Measurements from ENCODE around the gene WHAMM. TPM values are rescaled to one million over a fixed set of nuclear protein-coding genes. Genes with fewer than 3 reads are reported as not detected.

Gene WHAMM
- total RNA-seq, 8 experiments from 2014 or later: 2.2 to 6.6 (median 4.6) TPM

- Histone ChIP-seq H3K4me1 (replicated peaks in 1 of 2) (no peaks in the 10 kb centered on the region), H3K27ac (no peak overlapping the region), H3K4me3 (no peak overlapping the region)
- 46 to 100% (median 100%) methylated on average over 1 to 2 of the region's 2 CpGs; no CpG with 5 or more reads in 3 of the 10 experiments for WGBS, 10 experiments
- in situ Hi-C loops (cut with MboI; ENCODE audit: low pct_unique_long_range_greater_than_20kb in 2 of 9, low sequenced_read_pairs in 9 of 9, unreplicated experiment in 9 of 9): no loop called here
- ATAC-seq (replicated peaks in 6 of 8): no peak
Measured at GRCh38 chr15:82788496-82788895, 20.9 kb upstream of the WHAMM start.

- no peak overlapping the region for H3K4me3 ChIP-seq
- H3K4me1 ChIP-seq (replicated peaks in 1 of 2): no peaks in the 10 kb centered on the region
- no peak overlapping the region for H3K27ac ChIP-seq
- no peak for ATAC-seq (replicated peaks in 6 of 8)
- in situ Hi-C loops (cut with MboI; ENCODE audit: low pct_unique_long_range_greater_than_20kb in 2 of 9, low sequenced_read_pairs in 9 of 9, unreplicated experiment in 9 of 9): no loop called here
- 60 to 100% (median 88%) methylated on average over 1 of the region's 1 CpG; no CpG with 5 or more reads in 5 of the 10 experiments for WGBS, 10 experiments
Measured at GRCh38 chr15:82789491-82789890, 19.9 kb upstream of the WHAMM start.

GRCh38 chr15:82790321-82790720 is 19.1 kb upstream of the WHAMM start:
- H3K4me1 ChIP-seq (replicated peaks in 1 of 2): no peaks in the 10 kb centered on the region
- in situ Hi-C loops (cut with MboI; ENCODE audit: low pct_unique_long_range_greater_than_20kb in 2 of 9, low sequenced_read_pairs in 9 of 9, unreplicated experiment in 9 of 9): no loop called here
- no peak overlapping the region for H3K27ac ChIP-seq
- WGBS, 10 experiments: 50 to 92% (median 78%) methylated on average over 1 to 5 of the region's 11 CpGs; no CpG with 5 or more reads in 6 of the 10 experiments
- H3K4me3 ChIP-seq: no peak overlapping the region
- ATAC-seq (replicated peaks in 6 of 8): no peak

DNA sequence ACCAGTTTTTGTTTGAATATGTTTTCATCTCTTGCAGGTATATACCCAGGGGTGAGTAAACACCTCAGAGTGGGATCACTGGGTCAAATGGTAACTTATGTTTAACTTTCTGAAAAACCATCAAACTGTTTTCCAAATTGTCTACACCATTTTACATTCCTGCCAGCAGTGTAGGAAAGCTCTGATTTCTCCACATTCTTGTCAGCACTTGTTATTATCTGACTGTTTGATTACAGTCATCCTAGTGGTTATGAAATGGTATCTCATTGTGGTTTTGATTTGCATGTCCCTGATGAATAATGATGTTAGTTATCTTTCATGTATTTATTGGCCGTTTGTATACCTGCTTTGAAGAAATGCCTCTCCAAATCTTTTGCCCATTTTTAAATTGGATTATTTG is 17.4 kb upstream of the WHAMM start:
- WGBS, 10 experiments: 13 to 71% (median 64%) methylated on average over 1 of the region's 1 CpG; no CpG with 5 or more reads in 1 of the 10 experiments
- Histone ChIP-seq H3K27ac (no peak overlapping the region), H3K4me1 (replicated peaks in 1 of 2) (no peaks in the 10 kb centered on the region), H3K4me3 (no peak overlapping the region)
- in situ Hi-C loops (cut with MboI; ENCODE audit: low pct_unique_long_range_greater_than_20kb in 2 of 9, low sequenced_read_pairs in 9 of 9, unreplicated experiment in 9 of 9): no loop called here
- no peak for ATAC-seq (replicated peaks in 6 of 8)

GRCh38 chr15:82793737-82794136 is 15.7 kb upstream of the WHAMM start:
- Histone ChIP-seq H3K27ac (no peak overlapping the region), H3K4me3 (no peak overlapping the region), H3K4me1 (replicated peaks in 1 of 2) (no peaks in the 10 kb centered on the region)
- in situ Hi-C loops (cut with MboI; ENCODE audit: low pct_unique_long_range_greater_than_20kb in 2 of 9, low sequenced_read_pairs in 9 of 9, unreplicated experiment in 9 of 9): no loop called here
- no peak for ATAC-seq (replicated peaks in 6 of 8)

- in situ Hi-C loops (cut with MboI; ENCODE audit: low pct_unique_long_range_greater_than_20kb in 2 of 9, low sequenced_read_pairs in 9 of 9, unreplicated experiment in 9 of 9): no loop called here
Measured at GRCh38 chr15:82798104-82798503, 11.3 kb upstream of the WHAMM start.

DNA sequence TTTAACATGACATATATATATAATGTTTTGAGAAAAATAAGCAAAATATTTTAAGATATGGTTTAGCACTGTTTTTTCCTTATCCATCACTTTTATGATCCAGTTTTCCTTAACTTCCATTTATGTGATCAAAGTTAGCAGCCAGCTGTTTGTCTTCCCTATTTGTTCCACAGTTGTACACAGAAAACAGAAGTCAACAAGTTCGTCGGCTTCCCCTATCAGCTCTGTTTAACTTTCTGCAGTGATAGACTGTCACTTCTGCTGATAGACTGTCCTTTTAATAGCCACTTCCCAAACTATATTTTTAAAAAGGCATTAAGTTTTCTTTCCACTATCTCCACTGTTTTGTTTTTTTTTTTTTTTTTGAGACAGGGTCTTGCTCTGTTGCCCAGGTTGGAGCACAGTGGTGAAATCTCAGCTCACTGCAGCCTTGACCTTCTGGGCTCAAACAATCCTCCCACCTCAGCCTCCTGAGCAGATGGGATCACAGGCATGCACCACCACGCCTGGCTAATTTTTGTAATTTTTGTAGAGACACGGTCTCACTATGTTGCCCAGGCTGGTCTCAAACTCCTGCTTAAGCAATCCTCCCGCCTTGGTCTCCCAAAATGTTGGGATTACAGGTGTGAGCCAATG is 10.8 kb upstream of the WHAMM start:
- WGBS, 10 experiments: 23 to 100% (median 73%) methylated on average over 1 to 5 of the region's 5 CpGs; no CpG with 5 or more reads in 2 of the 10 experiments
- no peak overlapping the region for H3K4me3 ChIP-seq
- no peak for ATAC-seq (replicated peaks in 6 of 8)
- in situ Hi-C loops (cut with MboI; ENCODE audit: low pct_unique_long_range_greater_than_20kb in 2 of 9, low sequenced_read_pairs in 9 of 9, unreplicated experiment in 9 of 9): no loop called here
- H3K4me1 ChIP-seq (replicated peaks in 1 of 2): no peaks in the 10 kb centered on the region
- no peak overlapping the region for H3K27ac ChIP-seq

More at GRCh38 chr15:82798104-82798503, 11.3 kb upstream of the WHAMM start:
- no peak for ATAC-seq (replicated peaks in 6 of 8)
- Histone ChIP-seq H3K27ac (no peak overlapping the region), H3K4me1 (replicated peaks in 1 of 2) (no peaks in the 10 kb centered on the region), H3K4me3 (no peak overlapping the region)
- 33 to 100% (median 60%) methylated on average over 1 to 4 of the region's 4 CpGs; no CpG with 5 or more reads in 1 of the 10 experiments for WGBS, 10 experiments

GRCh38 chr15:82799183-82799841 is 10.1 kb upstream of the WHAMM start:
- no peak for ATAC-seq (replicated peaks in 6 of 8)
- in situ Hi-C loops (cut with MboI; ENCODE audit: low pct_unique_long_range_greater_than_20kb in 2 of 9, low sequenced_read_pairs in 9 of 9, unreplicated experiment in 9 of 9): no loop called here
- 0 to 100% (median 68%) methylated on average over 1 to 7 of the region's 7 CpGs; no CpG with 5 or more reads in 3 of the 10 experiments for WGBS, 10 experiments

DNA sequence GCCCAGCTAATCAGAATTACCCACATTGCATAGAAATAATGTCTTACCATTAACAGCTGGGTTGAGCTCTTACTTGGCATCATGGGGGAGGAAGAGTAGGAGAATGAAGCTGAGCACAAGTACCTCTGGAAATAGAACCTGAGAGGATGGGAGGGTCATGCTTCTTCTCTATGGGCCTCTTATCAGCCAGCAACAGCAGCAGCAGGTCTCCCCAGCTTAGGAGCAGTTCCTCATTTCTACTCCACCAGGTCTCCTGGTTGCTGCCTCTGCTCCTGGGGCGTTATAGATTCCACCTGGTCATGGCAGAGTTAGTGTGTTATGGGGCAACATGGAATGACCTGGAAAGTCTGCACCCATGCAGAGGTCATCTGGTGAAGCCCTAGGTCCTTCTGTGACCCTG is 6.9 kb upstream of the WHAMM start:
- Histone ChIP-seq H3K4me3 (no peak overlapping the region), H3K27ac (no peak overlapping the region), H3K4me1 (replicated peaks in 1 of 2) (no peaks in the 10 kb centered on the region)
- in situ Hi-C loops (cut with MboI; ENCODE audit: low pct_unique_long_range_greater_than_20kb in 2 of 9, low sequenced_read_pairs in 9 of 9, unreplicated experiment in 9 of 9): no loop called here
- WGBS, 10 experiments: 20 to 33% methylated on average over 1 of the region's 1 CpG; no CpG with 5 or more reads in 8 of the 10 experiments
- no peak for ATAC-seq (replicated peaks in 6 of 8)

More at GRCh38 chr15:82799183-82799841, 10.1 kb upstream of the WHAMM start:
- no peaks in the 10 kb centered on the region for H3K4me1 ChIP-seq (replicated peaks in 1 of 2)
- no peak overlapping the region for H3K27ac ChIP-seq
- no peak overlapping the region for H3K4me3 ChIP-seq

GRCh38 chr15:82803793-82804574 is 5.4 kb upstream of the WHAMM start:
- Histone ChIP-seq H3K4me1 (replicated peaks in 1 of 2) (no peaks in the 10 kb centered on the region), H3K4me3 (no peak overlapping the region), H3K27ac (no peak overlapping the region)
- ATAC-seq (replicated peaks in 6 of 8): peak in 5 of 8 experiments; percentile 80 to 96 (median 88)
- in situ Hi-C loops (cut with MboI; ENCODE audit: low pct_unique_long_range_greater_than_20kb in 2 of 9, low sequenced_read_pairs in 9 of 9, unreplicated experiment in 9 of 9): no loop called here
- 40 to 69% (median 45%) methylated on average over 1 to 2 of the region's 2 CpGs; no CpG with 5 or more reads in 6 of the 10 experiments for WGBS, 10 experiments

DNA sequence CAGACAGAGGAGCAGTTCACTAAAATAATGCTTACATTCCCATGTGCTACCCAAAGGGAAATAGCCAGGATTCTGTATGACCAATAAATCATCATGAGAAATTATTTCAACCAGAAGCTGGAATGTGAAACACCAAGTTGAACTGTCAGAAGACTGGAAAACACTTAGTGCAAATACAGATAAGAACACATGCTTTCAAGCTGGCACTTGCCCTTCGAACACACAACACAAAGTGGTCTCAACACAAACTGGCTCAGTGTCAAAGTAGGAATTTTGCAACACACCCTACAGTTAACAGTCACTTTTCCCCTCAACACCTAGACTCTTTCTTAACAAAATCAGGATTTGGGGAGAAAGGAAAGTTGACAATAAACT is 4.9 kb upstream of the WHAMM start:
- no peak overlapping the region for H3K27ac ChIP-seq
- no peak for ATAC-seq (replicated peaks in 6 of 8)
- 0 to 100% (median 40%) methylated on average over 1 of the region's 1 CpG; no CpG with 5 or more reads in 2 of the 10 experiments for WGBS, 10 experiments

DNA sequence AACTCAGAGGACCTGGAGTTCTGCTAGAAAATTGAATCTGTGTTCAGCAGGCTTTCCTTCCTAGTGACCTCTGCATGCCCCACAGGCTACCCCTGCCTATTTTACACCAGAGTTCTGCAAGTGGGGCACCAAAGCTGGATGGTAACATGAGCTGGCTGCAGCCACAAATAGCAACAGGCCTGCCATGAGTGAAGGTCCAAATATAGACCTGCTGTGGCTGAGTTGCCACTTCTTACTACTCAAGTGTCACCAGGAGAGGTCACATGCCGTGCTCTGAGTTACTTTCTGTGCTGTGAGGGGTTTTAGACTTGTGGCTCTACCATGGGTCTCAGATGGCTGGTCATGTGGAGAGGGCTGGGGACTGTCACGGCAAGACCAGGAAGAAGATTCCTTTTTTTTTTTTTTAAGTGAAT is 3.4 kb upstream of the WHAMM start, which contains the start of gene FSD2:
Gene FSD2 (minus strand): TSS at position 76 of the 413 bp plus-strand sequence. CDS start 18,679 bp downstream, outside the sequence.
- 0 to 80% (median 65%) methylated on average over 1 to 2 of the region's 2 CpGs; no CpG with 5 or more reads in 5 of the 10 experiments for WGBS, 10 experiments
- peaks cover 0 to 3% of the 10 kb centered on the region in 2 donors for H3K4me1 ChIP-seq (replicated peaks in 1 of 2)
- H3K27ac ChIP-seq: no peak within 1 kb of the TSS
- in situ Hi-C loops (cut with MboI; ENCODE audit: low pct_unique_long_range_greater_than_20kb in 2 of 9, low sequenced_read_pairs in 9 of 9, unreplicated experiment in 9 of 9): no loop called here
- ATAC-seq (replicated peaks in 6 of 8): no peak
- H3K4me3 ChIP-seq: no peak within 1 kb of the TSS

More for the DNA sequence above, 4.9 kb upstream of the WHAMM start:
- H3K4me1 ChIP-seq (replicated peaks in 1 of 2): no peaks in the 10 kb centered on the region
- no peak overlapping the region for H3K4me3 ChIP-seq
- in situ Hi-C loops (cut with MboI; ENCODE audit: low pct_unique_long_range_greater_than_20kb in 2 of 9, low sequenced_read_pairs in 9 of 9, unreplicated experiment in 9 of 9): no loop called here
